BE2C (cell line): ENCODE data around the gene SPOCK2.
"Not testable (repeated sequence)": the region's sequence is repeated elsewhere in the genome, so short reads cannot be mapped to it uniquely, and the experiment has no call there.

ENCODE experiments used
- DNase-seq: peaks from one replicate; pipeline ENCODE4 v3.0.0-alpha.2; 2020
- H3K27me3 ChIP-seq: fragments of 250-450 bp; sonication (Bioruptor Pico); 2 replicates; pipeline ENCODE4 v1.5.1; 2020; ENCODE audit warnings: mild to moderate bottlenecking
- H3K36me3 ChIP-seq: fragments of 250-450 bp; sonication (Bioruptor Pico); 2 replicates; pipeline ENCODE4 v1.5.1; 2020; ENCODE audit warnings: mild to moderate bottlenecking
- H3K4me1 ChIP-seq: fragments of 250-450 bp; sonication (Bioruptor Pico); 2 replicates; pipeline ENCODE4 v1.5.1; 2020
- H3K4me3 ChIP-seq: 2 replicates; pipeline ENCODE4 v1.5.1; 2011; ENCODE audit warnings: low read depth, low read length
- H3K9me3 ChIP-seq: fragments of 250-450 bp; sonication (Bioruptor Pico); 2 replicates; pipeline ENCODE4 v1.5.1; 2020
- TF ChIP-seq, protein P1 (sequence below): IDR thresholded peaks from 2 replicates; pipeline ENCODE4 v1.5.1; 2012; ENCODE audit warnings: mild to moderate bottlenecking, low read depth, low read length

SPOCK2 gene

DNA sequence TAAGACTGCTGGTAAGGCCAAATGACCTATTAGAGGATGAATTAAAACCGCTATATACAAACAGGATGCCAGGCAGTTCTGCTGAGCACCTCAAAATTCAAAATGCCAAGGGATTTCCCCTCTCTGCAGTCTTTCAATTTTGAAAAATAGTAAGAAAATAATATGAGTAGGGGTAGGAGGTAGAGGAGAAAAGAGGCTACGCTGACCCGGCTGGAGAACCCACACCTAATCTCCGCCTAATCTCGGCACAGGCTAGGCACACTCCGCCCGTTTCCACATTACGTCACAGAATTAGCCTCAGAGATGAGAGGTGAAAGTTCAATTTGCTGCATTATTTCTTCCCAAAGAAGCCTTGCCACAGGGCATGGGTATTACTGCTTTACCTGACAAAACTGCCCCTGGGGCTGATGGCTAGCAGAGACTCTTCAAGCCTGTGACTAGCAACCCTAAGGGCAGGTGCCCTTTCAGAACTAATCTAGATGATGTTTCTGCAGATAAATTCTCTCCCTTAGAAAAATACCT, 21.3 kb upstream of the SPOCK2 start:
- Histone ChIP-seq H3K27me3 (no peaks in the 10 kb centered on the region), H3K9me3 (no peaks in the 10 kb centered on the region), H3K4me1 (peaks cover 3% of the 10 kb centered on the region; the same call in 1 of the 2 replicates), H3K4me3 (no peak overlapping the region), H3K36me3 (no peaks in the 10 kb centered on the region)
- TF ChIP-seq, protein P1, sequence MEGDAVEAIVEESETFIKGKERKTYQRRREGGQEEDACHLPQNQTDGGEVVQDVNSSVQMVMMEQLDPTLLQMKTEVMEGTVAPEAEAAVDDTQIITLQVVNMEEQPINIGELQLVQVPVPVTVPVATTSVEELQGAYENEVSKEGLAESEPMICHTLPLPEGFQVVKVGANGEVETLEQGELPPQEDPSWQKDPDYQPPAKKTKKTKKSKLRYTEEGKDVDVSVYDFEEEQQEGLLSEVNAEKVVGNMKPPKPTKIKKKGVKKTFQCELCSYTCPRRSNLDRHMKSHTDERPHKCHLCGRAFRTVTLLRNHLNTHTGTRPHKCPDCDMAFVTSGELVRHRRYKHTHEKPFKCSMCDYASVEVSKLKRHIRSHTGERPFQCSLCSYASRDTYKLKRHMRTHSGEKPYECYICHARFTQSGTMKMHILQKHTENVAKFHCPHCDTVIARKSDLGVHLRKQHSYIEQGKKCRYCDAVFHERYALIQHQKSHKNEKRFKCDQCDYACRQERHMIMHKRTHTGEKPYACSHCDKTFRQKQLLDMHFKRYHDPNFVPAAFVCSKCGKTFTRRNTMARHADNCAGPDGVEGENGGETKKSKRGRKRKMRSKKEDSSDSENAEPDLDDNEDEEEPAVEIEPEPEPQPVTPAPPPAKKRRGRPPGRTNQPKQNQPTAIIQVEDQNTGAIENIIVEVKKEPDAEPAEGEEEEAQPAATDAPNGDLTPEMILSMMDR, result no peak
- no peak for DNase-seq

DNA sequence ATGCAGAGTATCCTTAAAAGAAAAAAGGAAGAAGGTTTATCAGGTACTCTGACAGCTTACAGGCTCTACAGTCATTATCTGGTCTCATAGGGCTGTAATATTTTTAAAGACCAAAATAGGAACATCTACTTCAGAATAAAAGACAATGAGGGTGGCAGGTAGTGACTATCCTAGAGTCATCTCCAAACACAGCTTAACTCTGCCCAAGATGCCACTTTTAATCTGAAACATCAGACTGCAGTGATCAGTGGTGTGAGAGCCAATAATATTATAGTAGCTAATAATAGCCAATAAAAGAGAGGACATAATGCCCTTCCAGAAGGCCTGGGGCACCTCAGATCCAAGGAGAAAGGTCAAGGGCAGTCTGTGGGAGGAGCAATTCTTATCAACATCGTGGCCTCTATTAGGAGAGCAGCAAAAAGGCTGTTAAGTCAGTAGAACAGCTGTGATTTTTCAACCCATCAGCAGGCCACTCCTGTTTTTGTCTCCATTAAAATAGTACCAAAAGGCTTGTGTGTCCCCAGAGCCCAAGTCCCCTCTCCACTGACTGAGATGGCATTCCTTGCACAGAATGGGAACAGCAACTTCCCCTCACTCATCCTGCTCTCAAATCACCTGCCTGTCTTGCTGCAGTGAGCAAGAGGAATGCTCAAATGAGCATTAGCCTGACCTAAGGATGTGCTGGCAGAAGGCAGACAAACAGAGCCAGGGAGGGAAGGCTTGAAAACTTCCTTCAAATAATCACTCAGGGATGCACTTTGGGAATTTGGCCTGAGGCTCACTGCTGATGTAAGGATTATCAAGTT, 20.7 kb upstream of the SPOCK2 start:
- no peak for DNase-seq
- Histone ChIP-seq H3K4me3 (no peak overlapping the region), H3K36me3 (no peaks in the 10 kb centered on the region), H3K27me3 (no peaks in the 10 kb centered on the region), H3K9me3 (no peaks in the 10 kb centered on the region), H3K4me1 (peaks cover 3% of the 10 kb centered on the region; the same call in 1 of the 2 replicates)
- TF ChIP-seq, protein P1, result no peak

DNA sequence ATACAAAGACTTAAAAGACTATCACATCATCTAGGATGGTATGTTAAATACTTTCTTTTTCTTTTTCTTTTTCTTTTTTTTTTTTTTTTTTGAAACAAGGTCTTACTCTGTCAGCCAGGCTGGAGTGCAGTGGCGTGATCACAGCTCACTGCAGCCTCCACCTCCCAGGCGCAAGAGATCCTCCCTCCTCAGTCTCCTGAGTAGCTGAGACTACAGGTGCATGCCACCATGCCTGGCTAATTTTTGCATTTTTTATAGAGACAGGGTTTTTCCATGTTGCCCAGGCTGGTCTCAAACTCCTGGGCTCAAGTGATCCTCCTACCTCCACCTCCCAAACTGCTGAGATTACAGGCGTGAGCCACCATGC, 19.6 kb upstream of the SPOCK2 start:
- H3K27me3 ChIP-seq, H3K36me3 ChIP-seq, H3K9me3 ChIP-seq, H3K4me3 ChIP-seq, H3K4me1 ChIP-seq, DNase-seq: not testable (repeated sequence)

DNA sequence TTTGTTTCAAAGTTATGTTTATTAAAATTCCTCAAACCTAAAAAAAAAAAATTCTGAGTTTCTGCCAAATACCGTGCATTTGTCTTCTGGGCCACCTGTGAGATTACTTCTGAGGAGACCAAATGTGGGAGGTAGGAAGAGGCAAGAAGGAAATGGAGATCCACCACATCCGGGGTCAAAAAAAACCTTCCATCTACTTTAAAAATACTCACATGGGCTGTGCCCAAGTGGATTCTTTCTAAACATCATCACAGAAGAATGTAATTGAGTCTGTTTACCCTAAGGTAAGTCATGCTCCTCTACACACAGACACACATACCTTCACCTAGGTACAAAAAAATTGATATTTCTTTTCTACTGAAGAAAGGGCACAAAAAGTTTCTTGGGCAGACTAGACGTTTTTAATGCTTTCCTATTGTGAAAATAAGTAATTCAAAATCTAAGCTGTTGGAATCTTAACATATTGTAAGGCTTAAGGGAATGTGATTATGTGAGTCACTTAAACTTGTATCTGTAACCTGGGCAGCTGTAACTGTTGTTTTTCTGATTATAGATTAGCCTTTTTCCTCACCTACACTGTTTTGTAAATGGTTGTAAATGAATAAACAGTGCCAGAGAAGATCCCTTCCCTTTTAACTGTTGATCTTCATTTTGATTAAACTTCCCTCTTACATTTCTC, 19.1 kb upstream of the SPOCK2 start:
- DNase-seq, result no peak
- peaks cover 3% of the 10 kb centered on the region; the same call in 1 of the 2 replicates for H3K4me1 ChIP-seq

DNA sequence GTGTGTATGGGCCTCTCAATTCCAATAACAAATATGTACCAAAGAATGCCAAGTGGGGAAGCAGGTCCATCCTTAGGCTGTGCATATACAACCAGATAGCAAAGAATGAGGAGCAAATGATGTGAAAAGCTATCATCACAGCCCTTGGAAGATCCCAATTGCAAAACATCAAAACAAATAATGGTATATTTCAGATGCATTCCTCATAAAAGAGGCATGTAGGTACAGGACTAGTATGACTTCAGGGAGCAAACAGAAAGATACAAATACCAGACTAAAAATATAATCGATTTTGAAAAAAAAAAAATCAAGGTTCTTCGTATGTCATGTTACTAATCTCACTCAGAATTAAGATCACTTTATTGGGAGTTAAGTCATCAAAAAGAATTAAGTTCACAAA, 18.5 kb upstream of the SPOCK2 start:
- peaks cover 3% of the 10 kb centered on the region; the same call in 1 of the 2 replicates for H3K4me1 ChIP-seq
- H3K27me3 ChIP-seq, result no peaks in the 10 kb centered on the region
- no peaks in the 10 kb centered on the region for H3K36me3 ChIP-seq
- TF ChIP-seq, protein P1, result no peak
- H3K9me3 ChIP-seq, result no peaks in the 10 kb centered on the region
- no peak for DNase-seq
- no peak overlapping the region for H3K4me3 ChIP-seq

More for the DNA sequence above, 19.1 kb upstream of the SPOCK2 start:
- TF ChIP-seq, protein P1, result no peak
- H3K4me3 ChIP-seq, result no peak overlapping the region
- no peaks in the 10 kb centered on the region for H3K36me3 ChIP-seq
- no peaks in the 10 kb centered on the region for H3K9me3 ChIP-seq
- no peaks in the 10 kb centered on the region for H3K27me3 ChIP-seq

DNA sequence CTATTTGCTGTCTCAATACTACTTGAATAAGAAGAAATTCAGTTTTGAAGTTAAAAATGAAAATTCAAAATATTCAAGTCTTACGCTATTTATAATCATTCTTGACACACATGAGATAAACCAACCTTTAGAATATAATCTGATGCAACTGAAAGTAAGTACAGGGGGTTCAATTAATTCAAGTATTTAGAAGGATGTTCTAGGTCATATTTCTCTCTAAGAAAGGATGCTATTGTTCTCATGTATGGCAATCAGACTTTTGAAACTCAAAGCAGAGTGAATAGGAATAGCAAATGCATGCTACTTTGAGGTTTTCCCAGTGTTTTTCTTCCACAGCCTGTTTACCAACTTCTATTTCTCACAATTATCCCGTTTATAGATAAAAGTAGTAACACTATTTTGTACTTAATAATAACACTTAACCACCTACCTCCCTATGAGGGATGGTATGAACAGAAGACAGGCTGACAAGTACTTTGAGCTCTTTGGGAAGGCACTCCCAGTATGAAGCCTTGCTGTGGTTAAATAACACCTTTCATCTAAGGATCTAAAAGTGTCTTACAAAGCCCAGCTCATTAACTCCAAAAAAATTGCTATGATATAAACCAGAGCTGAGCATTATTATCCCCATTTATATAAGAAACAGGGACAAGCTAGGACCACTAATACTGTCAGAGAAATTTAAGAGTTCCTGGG, 18.0 kb upstream of the SPOCK2 start:
- H3K36me3 ChIP-seq, result no peaks in the 10 kb centered on the region
- DNase-seq, result no peak
- H3K4me3 ChIP-seq, result no peak overlapping the region
- peaks cover 3% of the 10 kb centered on the region; the same call in 1 of the 2 replicates for H3K4me1 ChIP-seq
- H3K27me3 ChIP-seq, result no peaks in the 10 kb centered on the region
- TF ChIP-seq, protein P1, result no peak
- no peaks in the 10 kb centered on the region for H3K9me3 ChIP-seq
